GM12891 (cell line): Measurements from ENCODE around the gene ARMC2.

Experiments
- DNase-seq: peaks from one replicate; pipeline ENCODE4 v3.0.0; 2011; ENCODE audit warnings: low spot score; ENCODE audit not compliant: insufficient read length
- FAIRE-seq: peaks from 2 replicates; lab custom pipeline; 2011; peaks lifted over from hg19 to GRCh38; lab: Jason Lieb, UNC
- PAX5 ChIP-seq: IDR thresholded peaks from 2 replicates; pipeline ENCODE4 v1.6.1; 2011; ENCODE audit warnings: low read length, moderate library complexity, mild to moderate bottlenecking; ENCODE audit not compliant: insufficient read depth, severe bottlenecking
- POLR2A ChIP-seq: IDR thresholded peaks from 2 replicates; pipeline ENCODE4 v1.6.1; 2011; ENCODE audit warnings: low read depth, low read length, control low read depth
- POLR2AphosphoS5 ChIP-seq: IDR thresholded peaks from 2 replicates; pipeline ENCODE4 v1.6.1; 2011; ENCODE audit warnings: low read depth, low read length, control low read depth
- POU2F2 ChIP-seq: IDR thresholded peaks from 2 replicates; pipeline ENCODE4 v1.6.1; 2011; ENCODE audit warnings: low read depth, mild to moderate bottlenecking, control low read depth, low read length, moderate library complexity
- SPI1 ChIP-seq: IDR thresholded peaks from 2 replicates; pipeline ENCODE4 v1.6.1; 2011; ENCODE audit warnings: low read depth, low read length, control low read depth
- TAF1 ChIP-seq: IDR thresholded peaks from 2 replicates; pipeline ENCODE4 v1.6.1; 2011; ENCODE audit warnings: low read depth, low read length, control low read depth

The ARMC2 gene

GRCh38 chr6:109008537-109009235 lies 160.5 kb downstream of the ARMC2 start:
- no peak for TF ChIP-seq TAF1
- TF ChIP-seq SPI1 = no peak
- no peak for TF ChIP-seq POLR2AphosphoS5
- TF ChIP-seq PAX5 = no peak
- TF ChIP-seq POLR2A = no peak
- no peak for TF ChIP-seq POU2F2
- FAIRE-seq (peak; percentile 67), DNase-seq (no peak)

- FAIRE-seq (peak; percentile 95), DNase-seq (peak; percentile 44)
- no peak for TF ChIP-seq POU2F2
Measured at GRCh38 chr6:109009236-109009961, 161.2 kb downstream of the ARMC2 start.

- FAIRE-seq = no peak
- TF ChIP-seq POLR2A = no peak
- no peak for TF ChIP-seq PAX5
- no peak for TF ChIP-seq TAF1
- no peak for TF ChIP-seq SPI1
- no peak for TF ChIP-seq POLR2AphosphoS5
- TF ChIP-seq POU2F2 = no peak
- no peak for DNase-seq
Measured at GRCh38 chr6:109009962-109010704, 161.9 kb downstream of the ARMC2 start.

- DNase-seq (no peak), FAIRE-seq (peak; percentile 59)
- TF ChIP-seq POU2F2 (no peak), POLR2AphosphoS5 (no peak), SPI1 (no peak), POLR2A (no peak), PAX5 (no peak)
Measured at GRCh38 chr6:109010705-109011102, 162.5 kb downstream of the ARMC2 start.

GRCh38 chr6:109013656-109014305 lies 165.6 kb downstream of the ARMC2 start:
- DNase-seq = no peak
- no peak for TF ChIP-seq POLR2AphosphoS5
- TF ChIP-seq PAX5 = no peak
- TF ChIP-seq POLR2A = no peak
- no peak for FAIRE-seq

GRCh38 chr6:109014606-109015005 lies 166.4 kb downstream of the ARMC2 start:
- no peak for DNase-seq
- no peak for TF ChIP-seq POLR2AphosphoS5
- no peak for FAIRE-seq

GRCh38 chr6:109015176-109015575 lies 167.0 kb downstream of the ARMC2 start:
- TF ChIP-seq TAF1 (no peak), SPI1 (no peak), PAX5 (no peak), POLR2AphosphoS5 (no peak), POU2F2 (no peak), POLR2A (no peak)
- DNase-seq (no peak), FAIRE-seq (no peak)

GRCh38 chr6:109019911-109020310 lies 171.7 kb downstream of the ARMC2 start:
- FAIRE-seq (no peak), DNase-seq (no peak)
- TF ChIP-seq POLR2AphosphoS5 (no peak), POU2F2 (no peak)

GRCh38 chr6:109021870-109022269 lies 173.6 kb downstream of the ARMC2 start:
- DNase-seq (no peak), FAIRE-seq (no peak)
- TF ChIP-seq POU2F2 = no peak
- TF ChIP-seq PAX5 = no peak
- TF ChIP-seq POLR2A = no peak
- no peak for TF ChIP-seq POLR2AphosphoS5
- no peak for TF ChIP-seq SPI1
- no peak for TF ChIP-seq TAF1

- no peak for TF ChIP-seq POLR2A
- TF ChIP-seq SPI1 = no peak
- DNase-seq (no peak), FAIRE-seq (no peak)
Measured at GRCh38 chr6:109023356-109023925, 175.2 kb downstream of the ARMC2 start.
